ENCODE data around the gene GRB2.

DNA sequence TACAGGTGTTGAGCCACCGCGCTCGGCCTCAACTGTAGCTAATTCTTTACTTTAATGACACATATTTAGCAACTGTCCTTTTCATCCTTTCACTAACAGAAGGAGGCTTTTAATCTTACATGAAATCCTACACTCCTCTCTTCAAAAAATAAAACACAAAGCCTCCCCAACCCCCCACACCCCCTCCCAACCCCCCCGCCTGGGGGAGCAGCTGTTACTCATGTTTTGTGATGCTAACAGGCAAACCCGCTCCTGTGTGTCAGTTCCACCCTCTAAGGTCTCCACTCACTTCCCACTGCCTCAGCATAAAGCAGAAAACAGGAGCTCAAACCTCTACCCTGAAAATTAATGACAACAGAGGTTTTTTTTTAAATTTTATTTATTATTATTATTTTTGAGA lies 60.8 kb downstream of the GRB2 start:
- TF ChIP-seq EZH2 (IDR thresholded peaks at IDR 0.05; ENCODE audit: insufficient read depth, poor library complexity, severe bottlenecking): no peak
- no peak for TF ChIP-seq EZH2phosphoT487 (IDR thresholded peaks at IDR 0.05; ENCODE audit: insufficient read depth, low read depth)

Measured in GM23248 (cell line).